Ascending aorta (tissue), 2 donors: ENCODE data around the gene PLXNA2. TPM values are rescaled to one million over a fixed set of nuclear protein-coding genes. Genes with fewer than 3 reads are reported as not detected.
A peak's percentile ranks its signal among the peaks of the same experiment; 100 is the strongest.

Experiments used
- DNase-seq, 2 donors: peaks; one replicate each; pipeline ENCODE4 v3.0.0-alpha.2; 2019; ENCODE audit warnings: low spot score in 2 of 2
- H3K27ac ChIP-seq, 2 donors: fragments of 200-600 bp; sonication (generic); one replicate each; pipeline ENCODE4 v1.5.1; 2016 to 2017; ENCODE audit warnings: mild to moderate bottlenecking in 1 of 2
- H3K27me3 ChIP-seq: fragments of 200-600 bp; sonication (generic); one replicate; pipeline ENCODE4 v1.5.1; 2017
- H3K36me3 ChIP-seq, 2 donors: fragments of 200-600 bp; sonication (generic); one replicate each; pipeline ENCODE4 v1.5.1; 2016
- H3K4me1 ChIP-seq, 2 donors: fragments of 200-600 bp; sonication (generic); one replicate each; pipeline ENCODE4 v1.5.1; 2016 to 2017; ENCODE audit warnings: mild to moderate bottlenecking in 1 of 2
- H3K4me3 ChIP-seq, 2 donors: fragments of 200-600 bp; sonication (generic); one replicate each; pipeline ENCODE4 v1.5.1; 2016 to 2017; ENCODE audit warnings: mild to moderate bottlenecking in 1 of 2
- H3K9me3 ChIP-seq, 2 donors: fragments of 200-600 bp; sonication (generic); one replicate each; pipeline ENCODE4 v1.5.1; 2016
- CTCF ChIP-seq, 3 experiments: fragments of 200-600 bp in 2 of 3; fragments of 450-650 bp in 1 of 3; sonication (generic) in 2 of 3; IDR thresholded peaks; one replicate each; pipeline ENCODE4 v1.5.1; 2016 to 2019; ENCODE audit warnings: antibody characterized with exemption in 3 of 3, mild to moderate bottlenecking in 1 of 3, moderate library complexity in 1 of 3
- intact Hi-C: fragments of 100-400 bp; cut with DNase I; formaldehyde crosslinking; loops from one replicate; pipeline ENCODE4 v1.15.1; 2023
- total RNA-seq: library from RNA; depleted of rRNA; stranded (reverse); fragments of >200 nt; gene quantifications from one replicate; pipeline ENCODE4 v1.1.0, GENCODE V29; 2016

PLXNA2 gene
- total RNA-seq, 1 donor from 2014 or later = 33.0 TPM

GRCh38 chr1:208221291-208221622 lies 22.9 kb downstream of the PLXNA2 start:
- no peak for DNase-seq
- TF ChIP-seq CTCF (IDR thresholded peaks at IDR 0.05) = no peak
- H3K27ac ChIP-seq = peak overlapping the region; percentile 81 to 92
- no peak overlapping the region for H3K4me3 ChIP-seq
- H3K36me3 ChIP-seq = peaks cover 7 to 14% of the 10 kb centered on the region in 2 donors
- H3K4me1 ChIP-seq = peaks cover 16 to 55% of the 10 kb centered on the region in 2 donors
- intact Hi-C loops = loop anchor here (10.0 kb wide), 1 partner anchor 1716 kb away; the partner anchor contains the start of gene RASSF5
- H3K9me3 ChIP-seq = no peaks in the 10 kb centered on the region
- no peaks in the 10 kb centered on the region for H3K27me3 ChIP-seq

DNA sequence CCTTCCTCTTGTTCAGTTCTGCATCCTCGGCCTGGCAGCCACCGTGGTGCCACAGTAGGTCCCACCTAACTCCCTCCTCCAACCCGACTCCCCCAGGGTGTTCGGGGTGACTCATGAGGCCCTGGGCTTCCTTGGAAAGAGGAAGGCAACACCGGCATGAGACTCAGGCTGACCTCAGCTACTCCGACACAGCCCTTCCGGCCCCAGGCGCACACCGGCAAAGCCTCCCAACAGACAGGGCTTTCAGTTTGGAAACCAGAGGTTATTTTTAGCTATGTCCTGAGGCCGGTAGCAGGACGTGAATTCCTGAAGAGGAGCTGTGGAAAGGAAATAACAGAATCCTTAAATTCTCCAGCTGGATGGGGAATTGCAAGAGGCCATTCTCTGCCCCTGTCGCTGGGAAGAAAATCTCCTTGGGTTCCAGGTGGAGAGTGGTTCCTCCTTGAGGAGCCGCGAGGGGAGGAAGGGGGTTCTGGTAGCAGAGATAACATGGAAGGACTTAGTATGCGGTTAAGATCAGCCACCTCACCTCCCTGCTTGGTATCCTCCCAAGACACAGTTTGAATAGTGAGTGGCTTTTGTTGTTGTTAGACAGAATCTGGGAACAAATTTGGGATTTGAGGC lies 24.4 kb downstream of the PLXNA2 start:
- DNase-seq = peak; percentile 69 to 93
- TF ChIP-seq CTCF (IDR thresholded peaks at IDR 0.05) = no peak
- peak overlapping the region; percentile 81 to 92 for H3K27ac ChIP-seq
- H3K36me3 ChIP-seq = peaks cover 10 to 25% of the 10 kb centered on the region in 2 donors
- no peaks in the 10 kb centered on the region for H3K9me3 ChIP-seq
- no peak overlapping the region for H3K4me3 ChIP-seq
- intact Hi-C loops = loop anchor here (1.0 to 10.0 kb wide), 4 partner anchors 11 to 1715 kb away; partner anchors contain the start of gene RASSF5
- H3K4me1 ChIP-seq = peaks cover 16 to 46% of the 10 kb centered on the region in 2 donors
- no peaks in the 10 kb centered on the region for H3K27me3 ChIP-seq

- Histone ChIP-seq H3K27ac (peak overlapping the region; percentile 81 to 92), H3K36me3 (peaks cover 10 to 25% of the 10 kb centered on the region in 2 donors), H3K27me3 (no peaks in the 10 kb centered on the region), H3K4me3 (no peak overlapping the region), H3K9me3 (no peaks in the 10 kb centered on the region), H3K4me1 (peaks cover 16 to 46% of the 10 kb centered on the region in 2 donors)
- intact Hi-C loops = loop anchor here (1.0 to 2.0 kb wide), 3 partner anchors 11 to 20 kb away; no protein-coding TSS in a partner anchor
- DNase-seq = no peak
- no peak for TF ChIP-seq CTCF (IDR thresholded peaks at IDR 0.05)
These were observed 25.0 kb downstream of the PLXNA2 start for GRCh38 chr1:208219098-208219658.

DNA sequence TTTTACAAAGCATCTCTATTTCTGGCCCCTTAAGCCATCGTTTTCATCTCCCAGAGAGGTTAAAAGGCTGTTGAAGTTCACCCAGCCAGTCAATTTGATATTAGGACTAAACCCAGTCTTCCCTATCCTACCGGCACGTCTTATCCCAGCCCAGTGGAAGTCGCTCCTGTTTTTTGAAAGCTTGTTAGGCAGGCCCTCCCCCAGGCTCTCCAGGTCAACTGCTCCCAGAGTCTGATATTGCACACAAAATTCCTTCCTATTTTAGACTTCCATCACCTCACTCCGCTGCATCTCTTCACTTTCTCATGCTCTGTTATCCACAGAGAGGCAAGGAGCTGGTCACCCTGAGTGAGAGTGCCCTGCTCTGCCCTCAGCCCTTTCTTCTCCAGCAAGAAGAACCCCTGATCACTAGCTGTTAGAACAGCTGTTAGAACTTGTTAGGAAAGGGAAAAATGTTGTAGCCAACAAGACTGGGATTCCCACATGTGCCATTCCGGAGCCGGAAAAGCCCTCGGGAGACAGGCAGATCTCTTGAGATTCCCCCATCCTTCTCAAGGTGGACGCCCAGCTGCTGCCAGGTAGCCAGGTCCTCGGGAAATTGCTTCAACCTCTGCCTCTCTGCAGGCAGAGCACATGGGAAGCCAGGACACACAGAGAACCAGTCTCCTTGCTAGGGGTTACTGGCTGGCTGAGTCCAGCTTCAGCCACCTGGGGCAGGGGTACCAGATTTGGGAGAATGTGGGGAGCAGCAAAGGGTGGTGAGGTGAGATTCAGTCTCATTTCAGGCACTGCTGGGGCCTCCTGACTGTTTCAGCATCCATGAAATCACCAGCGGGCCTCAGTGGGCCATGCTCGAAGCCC lies 25.7 kb downstream of the PLXNA2 start:
- H3K27me3 ChIP-seq = no peaks in the 10 kb centered on the region
- H3K4me3 ChIP-seq = no peak overlapping the region
- DNase-seq = no peak
- H3K9me3 ChIP-seq = no peaks in the 10 kb centered on the region
- peaks cover 16 to 46% of the 10 kb centered on the region in 2 donors for H3K4me1 ChIP-seq
- peak overlapping the region; percentile 81 to 92 for H3K27ac ChIP-seq
- no peak for TF ChIP-seq CTCF (IDR thresholded peaks at IDR 0.05)
- H3K36me3 ChIP-seq = peaks cover 10 to 29% of the 10 kb centered on the region in 2 donors
- intact Hi-C loops = loop anchor here (1.0 to 2.0 kb wide), 3 partner anchors 10 to 20 kb away; no protein-coding TSS in a partner anchor

DNA sequence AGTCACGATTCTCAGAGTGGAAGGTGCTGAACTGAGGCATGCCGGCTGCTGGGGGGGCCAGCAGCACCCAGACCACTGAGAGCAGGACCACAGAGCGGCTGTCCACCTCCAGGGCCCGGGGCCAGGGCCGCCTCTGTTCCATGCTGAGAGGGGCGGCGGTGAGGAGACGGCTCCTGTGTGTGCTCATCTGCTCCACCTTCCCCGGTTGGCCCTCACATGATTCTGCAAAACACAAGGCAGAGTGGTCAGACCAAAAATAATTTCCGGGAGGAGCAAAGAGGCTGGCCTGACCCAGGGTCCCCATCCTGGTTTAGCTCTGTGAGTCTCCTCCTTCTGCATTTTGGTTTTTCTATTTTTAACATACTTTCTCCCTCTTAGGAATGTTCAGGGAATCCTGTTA lies 26.4 kb downstream of the PLXNA2 start:
- no peak for TF ChIP-seq CTCF (IDR thresholded peaks at IDR 0.05)
- H3K9me3 ChIP-seq = no peaks in the 10 kb centered on the region
- H3K27ac ChIP-seq = peak overlapping the region; percentile 81 to 92
- no peaks in the 10 kb centered on the region for H3K27me3 ChIP-seq
- intact Hi-C loops = loop anchor here (2.0 kb wide), 2 partner anchors 13 to 21 kb away; no protein-coding TSS in a partner anchor
- no peak overlapping the region for H3K4me3 ChIP-seq
- peaks cover 16 to 46% of the 10 kb centered on the region in 2 donors for H3K4me1 ChIP-seq
- no peak for DNase-seq
- H3K36me3 ChIP-seq = peaks cover 10 to 30% of the 10 kb centered on the region in 2 donors
